Activated B cell treated with CpG ODN at 0.5 μM for 24 hours (primary cell): Measurements from ENCODE around the gene AAMP. TPM values are rescaled to one million over a fixed set of nuclear protein-coding genes. Genes with fewer than 3 reads are reported as not detected.

Source experiments
- ATAC-seq: fragments of 200-7000 bp; cut with Tn5 transposase; one replicate; pipeline ENCODE4 v1.10.0; 2021; ENCODE audit warnings: low read depth, mild to moderate bottlenecking, moderate library complexity
- CTCF ChIA-PET: fragments of 350-600 bp; sonication (Branson Sonifier 250); formaldehyde crosslinking; loops from one replicate; lab custom pipeline; 2021; ENCODE audit warnings: antibody characterized with exemption; lab: Charles Lee
- POLR2A ChIA-PET: fragments of 350-600 bp; sonication (Branson Sonifier 250); formaldehyde crosslinking; loops from one replicate; lab custom pipeline; 2021; ENCODE audit warnings: antibody characterized with exemption; lab: Charles Lee
- DNase-seq: peaks from one replicate; pipeline ENCODE4 v3.0.0; 2022
- H3K27ac Mint-ChIP-seq: one replicate; pipeline ENCODE4 v1.8.0; 2020; ENCODE audit warnings: mixed read lengths
- H3K27me3 Mint-ChIP-seq: one replicate; pipeline ENCODE4 v1.8.0; 2021; ENCODE audit warnings: mixed read lengths
- H3K36me3 Mint-ChIP-seq: one replicate; pipeline ENCODE4 v1.8.0; 2021; ENCODE audit warnings: low read depth, mixed read lengths
- H3K4me1 Mint-ChIP-seq: one replicate; pipeline ENCODE4 v1.8.0; 2021; ENCODE audit warnings: mixed read lengths
- H3K4me3 Mint-ChIP-seq: one replicate; pipeline ENCODE4 v1.8.0; 2020; ENCODE audit warnings: mild to moderate bottlenecking, mixed read lengths
- H3K9me3 Mint-ChIP-seq: one replicate; pipeline ENCODE4 v1.8.0; 2020; ENCODE audit warnings: mixed read lengths
- intact Hi-C: fragments of 100-400 bp; cut with micrococcal nuclease; formaldehyde crosslinking; loops from one replicate; pipeline ENCODE4 v1.15.1; 2024
- total RNA-seq: library from RNA; stranded (reverse); gene quantifications from 2 replicates; pipeline ENCODE4 v1.2.3, GENCODE V29; 2022
- TF ChIP-seq, protein P1 (sequence below): fragments of 200-600 bp; IDR thresholded peaks from one replicate; pipeline ENCODE4 v1.8.0; 2022; ENCODE audit warnings: antibody characterized with exemption, mild to moderate bottlenecking

Gene AAMP
- total RNA-seq, 1 donor from 2014 or later, result 63.4 TPM

DNA sequence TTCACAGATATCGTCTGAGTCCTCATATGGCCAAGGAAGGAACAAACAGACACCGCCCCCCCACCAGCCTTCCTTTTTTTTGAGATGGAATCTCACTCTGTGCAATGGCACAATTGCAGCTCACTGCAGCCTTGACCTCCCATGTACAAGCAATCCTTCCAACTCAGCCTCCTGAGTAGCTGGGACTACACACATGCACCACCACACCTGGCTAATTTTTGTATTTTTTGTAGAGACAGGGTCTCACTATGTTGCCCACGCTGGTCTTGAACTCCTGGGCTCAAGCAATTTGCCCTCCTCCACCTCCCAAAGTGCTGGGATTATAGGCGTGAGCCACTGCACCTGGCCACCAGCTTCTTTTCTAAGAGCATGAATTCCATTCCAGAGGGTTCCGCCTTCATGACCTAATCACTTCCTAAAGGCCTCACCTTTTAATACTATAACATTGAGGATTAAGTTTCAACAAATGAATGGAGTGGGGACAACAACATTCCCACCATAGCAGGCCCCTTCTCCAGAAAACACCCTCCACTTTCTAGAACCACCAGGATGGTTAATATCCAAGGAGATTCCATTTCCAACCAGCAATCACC is 24.6 kb upstream of the AAMP start:
- no peaks in the 10 kb centered on the region for H3K9me3 Mint-ChIP-seq
- CTCF ChIA-PET, result interaction anchor here (0.8 to 11.6 kb wide), 5 partner anchors 21 to 107 kb away, joined by 3 to 138 read pairs (median 5); partner anchors contain the start of genes AAMP and PNKD

GRCh38 chr2:218293715-218294429 is 23.9 kb upstream of the AAMP start:
- peak overlapping the region; percentile 35 for H3K4me3 Mint-ChIP-seq
- no peaks in the 10 kb centered on the region for H3K27me3 Mint-ChIP-seq
- ATAC-seq, result no peak
- no peaks in the 10 kb centered on the region for H3K36me3 Mint-ChIP-seq
- CTCF ChIA-PET, result interaction anchor here (1.7 to 11.6 kb wide), 3 partner anchors 21 to 103 kb away, joined by 5 to 138 read pairs (median 11); partner anchors contain the start of genes AAMP and PNKD
- TF ChIP-seq, protein P1, sequence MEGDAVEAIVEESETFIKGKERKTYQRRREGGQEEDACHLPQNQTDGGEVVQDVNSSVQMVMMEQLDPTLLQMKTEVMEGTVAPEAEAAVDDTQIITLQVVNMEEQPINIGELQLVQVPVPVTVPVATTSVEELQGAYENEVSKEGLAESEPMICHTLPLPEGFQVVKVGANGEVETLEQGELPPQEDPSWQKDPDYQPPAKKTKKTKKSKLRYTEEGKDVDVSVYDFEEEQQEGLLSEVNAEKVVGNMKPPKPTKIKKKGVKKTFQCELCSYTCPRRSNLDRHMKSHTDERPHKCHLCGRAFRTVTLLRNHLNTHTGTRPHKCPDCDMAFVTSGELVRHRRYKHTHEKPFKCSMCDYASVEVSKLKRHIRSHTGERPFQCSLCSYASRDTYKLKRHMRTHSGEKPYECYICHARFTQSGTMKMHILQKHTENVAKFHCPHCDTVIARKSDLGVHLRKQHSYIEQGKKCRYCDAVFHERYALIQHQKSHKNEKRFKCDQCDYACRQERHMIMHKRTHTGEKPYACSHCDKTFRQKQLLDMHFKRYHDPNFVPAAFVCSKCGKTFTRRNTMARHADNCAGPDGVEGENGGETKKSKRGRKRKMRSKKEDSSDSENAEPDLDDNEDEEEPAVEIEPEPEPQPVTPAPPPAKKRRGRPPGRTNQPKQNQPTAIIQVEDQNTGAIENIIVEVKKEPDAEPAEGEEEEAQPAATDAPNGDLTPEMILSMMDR, result no peak
- no peaks in the 10 kb centered on the region for H3K9me3 Mint-ChIP-seq
- peak overlapping the region; percentile 61 for H3K27ac Mint-ChIP-seq
- intact Hi-C loops, result loop anchor here (2.0 to 5.0 kb wide), 6 partner anchors 63 to 603 kb away; partner anchors contain the start of genes CATIP and TTLL4
- POLR2A ChIA-PET, result interaction anchor here (0.7 to 7.2 kb wide), 2 partner anchors 21 to 78 kb away, joined by 11 to 97 read pairs; partner anchors contain the start of genes AAMP and PNKD
- no peak for DNase-seq
- peaks cover 61% of the 10 kb centered on the region for H3K4me1 Mint-ChIP-seq

More for the DNA sequence above, 24.6 kb upstream of the AAMP start:
- Mint-ChIP-seq H3K27me3 (no peaks in the 10 kb centered on the region), H3K4me3 (no peak overlapping the region), H3K4me1 (peaks cover 56% of the 10 kb centered on the region), H3K27ac (peak overlapping the region; percentile 41), H3K36me3 (no peaks in the 10 kb centered on the region)
- TF ChIP-seq, protein P1, result no peak
- ATAC-seq, result no peak
- DNase-seq, result no peak
- intact Hi-C loops, result loop anchor here (5.0 kb wide), 3 partner anchors 353 to 603 kb away; partner anchors contain the start of gene TTLL4
- POLR2A ChIA-PET, result interaction anchor here (7.2 kb wide), 1 partner anchor 22 kb away, joined by 97 read pairs; the partner anchor contains the start of genes AAMP and PNKD

DNA sequence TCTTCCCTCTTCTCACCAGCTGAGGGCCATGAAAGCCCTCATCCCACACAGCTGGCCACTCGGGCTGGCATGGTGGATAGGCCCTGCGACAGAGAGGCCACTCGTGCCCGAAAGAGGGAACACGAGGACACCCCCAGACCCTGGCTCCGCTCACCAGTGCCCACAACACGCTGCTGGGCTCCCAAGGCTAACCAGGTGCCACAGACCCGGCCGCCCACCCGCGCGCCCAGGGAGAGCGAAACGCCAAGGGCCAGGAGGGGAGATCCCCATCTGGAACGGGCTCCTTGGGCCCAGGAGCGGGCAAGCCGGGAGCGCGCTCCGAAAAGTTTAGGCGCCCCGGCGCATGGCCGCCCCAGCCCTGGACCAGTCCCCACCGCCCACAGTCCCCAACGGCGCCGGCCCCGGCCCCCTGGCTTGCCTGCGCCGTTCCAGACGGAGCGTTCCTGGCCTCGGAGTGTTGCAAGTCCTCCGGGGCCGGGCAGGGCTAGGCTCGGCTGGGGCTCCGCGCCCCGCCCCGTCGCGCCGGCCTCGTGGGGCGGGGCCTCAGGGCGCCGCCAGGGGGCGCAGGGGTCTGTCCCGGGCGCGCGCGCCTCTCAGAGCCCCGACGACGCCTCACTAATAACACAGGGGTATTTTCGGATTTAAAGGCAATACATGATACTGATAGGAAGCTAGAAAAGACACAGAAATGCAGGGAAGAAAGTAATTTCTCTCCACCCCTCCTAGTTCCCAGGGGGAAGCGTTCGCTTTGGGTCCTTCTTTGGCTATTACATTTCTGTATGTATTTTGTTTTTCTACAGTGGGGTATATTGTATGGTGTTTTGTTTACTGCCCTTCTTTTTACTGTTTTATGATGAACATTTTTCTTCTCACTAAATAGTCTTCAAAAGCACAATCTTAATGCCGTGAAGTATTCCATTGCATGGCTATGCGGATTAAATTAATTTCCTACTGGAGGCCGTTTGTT is 22.4 kb upstream of the AAMP start, which contains the start of gene TMBIM1:
TSS of gene TMBIM1 (minus strand) at position 456 of the 967 bp plus-strand sequence. CDS start 10,362 bp downstream, outside the sequence.
- H3K36me3 Mint-ChIP-seq, result no peaks in the 10 kb centered on the region
- TF ChIP-seq, protein P1, result peak; percentile 40
- ChIA-PET POLR2A (interaction anchor here (0.6 to 7.2 kb wide), 5 partner anchors 19 to 104 kb away, joined by 6 to 97 read pairs (median 10); partner anchors contain the start of genes AAMP, ARPC2 and PNKD), CTCF (interaction anchor here (0.9 to 11.6 kb wide), 7 partner anchors 10 to 109 kb away, joined by 4 to 138 read pairs (median 6); partner anchors contain the start of genes AAMP, CATIP and PNKD)
- intact Hi-C loops, result loop anchor here (1.0 to 5.0 kb wide), 8 partner anchors 9 to 605 kb away; partner anchors contain the start of genes CATIP and TTLL4
- peaks cover 73% of the 10 kb centered on the region for H3K4me1 Mint-ChIP-seq
- H3K27me3 Mint-ChIP-seq, result no peaks in the 10 kb centered on the region
- no peaks in the 10 kb centered on the region for H3K9me3 Mint-ChIP-seq
- peak within 1 kb of the TSS; percentile 83 for H3K4me3 Mint-ChIP-seq
- ATAC-seq, result peak; percentile 80
- peak within 1 kb of the TSS; percentile 92 for H3K27ac Mint-ChIP-seq
- DNase-seq, result peak; percentile 89

DNA sequence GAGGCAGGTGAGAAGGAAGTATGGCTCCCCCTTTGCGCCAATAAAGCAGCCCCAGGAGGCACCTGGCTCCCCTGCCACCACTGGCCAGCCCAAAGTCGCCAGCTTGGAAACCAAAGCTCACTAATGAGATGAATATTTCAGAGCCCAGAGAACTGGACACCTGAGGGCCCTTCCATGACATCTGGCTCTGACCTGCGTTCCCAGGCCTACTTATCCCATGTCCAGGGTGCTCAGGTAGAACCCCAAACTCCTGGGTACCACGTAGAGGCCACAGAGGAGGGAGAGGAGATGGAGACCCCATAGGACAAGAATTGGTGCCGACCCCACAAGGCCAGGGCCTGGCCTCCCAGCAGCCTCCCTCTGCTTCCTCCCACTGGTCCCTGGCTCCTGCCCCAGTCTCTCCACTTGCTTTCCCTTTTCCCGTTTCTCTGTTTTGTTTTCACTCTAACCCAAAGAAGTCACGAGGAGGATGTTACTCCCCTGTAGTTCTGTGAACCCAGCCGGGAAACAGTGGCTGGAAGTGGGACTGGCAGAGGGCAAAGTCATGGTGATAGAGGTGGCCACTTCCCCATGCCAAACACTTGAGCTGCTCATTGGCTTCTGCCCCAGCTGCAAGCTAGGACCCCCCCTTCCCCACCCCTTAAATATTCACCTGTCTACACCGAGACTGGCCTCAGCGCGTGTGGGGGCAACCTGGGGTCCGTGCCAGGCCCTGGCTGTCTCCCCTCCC is 21.5 kb upstream of the AAMP start:
- Mint-ChIP-seq H3K4me1 (peaks cover 82% of the 10 kb centered on the region), H3K27me3 (no peaks in the 10 kb centered on the region), H3K27ac (peak overlapping the region; percentile 92), H3K36me3 (no peaks in the 10 kb centered on the region), H3K4me3 (peak overlapping the region; percentile 83), H3K9me3 (no peaks in the 10 kb centered on the region)
- intact Hi-C loops, result loop anchor here (1.0 to 5.0 kb wide), 12 partner anchors 10 to 606 kb away; partner anchors contain the start of genes ARPC2, CATIP and TTLL4
- ChIA-PET POLR2A (interaction anchor here (0.8 to 7.2 kb wide), 17 partner anchors 18 to 1096 kb away, joined by 3 to 97 read pairs (median 5); partner anchors contain the start of genes AAMP, ARPC2, CTDSP1 and DNPEP), CTCF (interaction anchor here (1.1 to 11.6 kb wide), 8 partner anchors 8 to 110 kb away, joined by 3 to 138 read pairs (median 5); partner anchors contain the start of genes AAMP, CATIP and PNKD)
- TF ChIP-seq, protein P1, result no peak
- DNase-seq (no peak), ATAC-seq (no peak)
